Measurements from ENCODE around the gene DNAH2. TPM values are rescaled to one million over a fixed set of nuclear protein-coding genes. Genes with fewer than 3 reads are reported as not detected.
A peak's percentile ranks its signal among the peaks of the same experiment; 100 is the strongest.

Gene DNAH2
- total and polyA plus RNA-seq, 8 donors: under 0.01 to 8.0 (median 0.24) TPM; not detected in 2

- H3K36me3 ChIP-seq: no peaks in the 10 kb centered on the region
- intact Hi-C loops (cut with DNase I; ENCODE audit: low total_unique reads): loop anchor here (10.0 kb wide), 1 partner anchor 107 kb away; the partner anchor contains the start of genes CYB5D1, NAA38 and TMEM88
- peak in 1 of 2 donors; percentile 42 for DNase-seq
- TF ChIP-seq POLR2AphosphoS5 (IDR thresholded peaks at IDR 0.05) (no peak), CTCF (IDR thresholded peaks at IDR 0.05) (no peak)
- no peak overlapping the region for H3K27ac ChIP-seq
- 66 to 74% (median 70%) methylated on average over 10 of the region's 10 CpGs for WGBS, 5 donors
- H3K4me1 ChIP-seq: peaks cover 3 to 24% (median 12%) of the 10 kb centered on the region in 4 donors
- no peaks in the 10 kb centered on the region for H3K9me3 ChIP-seq
- H3K27me3 ChIP-seq: peaks cover 0 to 15% (median 0%) of the 10 kb centered on the region in 3 donors
- H3K4me3 ChIP-seq: no peak overlapping the region
These were observed 30.7 kb downstream of the DNAH2 start for GRCh38 chr17:7748076-7748775.

DNA sequence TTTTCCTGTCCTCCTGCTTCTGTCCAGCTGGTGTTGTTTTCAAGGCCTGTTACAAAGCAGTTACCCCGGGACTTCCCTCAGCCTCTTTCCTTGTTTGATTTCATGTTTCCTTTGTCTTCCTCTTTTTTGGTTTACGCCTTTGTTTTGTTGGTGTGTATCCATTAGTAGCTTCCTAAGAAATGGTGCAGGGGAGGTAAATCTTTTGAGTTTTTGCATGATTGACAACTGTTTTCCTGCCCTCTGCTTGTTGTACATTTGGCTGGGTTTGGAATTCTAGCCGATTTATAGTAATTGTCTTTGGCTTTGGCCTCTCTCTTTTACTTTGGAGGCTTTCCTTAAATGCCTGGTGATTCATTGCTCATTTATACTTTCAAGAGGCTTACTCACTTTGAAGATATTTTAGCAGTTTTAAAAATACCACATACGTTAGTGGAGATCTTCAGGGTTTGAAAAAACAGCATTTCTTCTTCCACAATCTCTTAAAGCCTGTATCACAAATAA, 32.8 kb downstream of the DNAH2 start:
- Histone ChIP-seq H3K4me1 (peaks cover 3 to 7% (median 4%) of the 10 kb centered on the region in 4 donors), H3K9me3 (no peaks in the 10 kb centered on the region), H3K27me3 (peaks cover 0 to 19% (median 0%) of the 10 kb centered on the region in 3 donors), H3K27ac (no peak overlapping the region), H3K4me3 (no peak overlapping the region), H3K36me3 (no peaks in the 10 kb centered on the region)
- intact Hi-C loops (cut with DNase I; ENCODE audit: low total_unique reads): no loop called here
- 59 to 81% (median 75%) methylated on average over 4 of the region's 4 CpGs for WGBS, 5 donors
- TF ChIP-seq CTCF (IDR thresholded peaks at IDR 0.05) (no peak), EP300 (IDR thresholded peaks at IDR 0.05) (no peak), POLR2A (IDR thresholded peaks at IDR 0.05) (no peak), POLR2AphosphoS5 (IDR thresholded peaks at IDR 0.05) (no peak)
- DNase-seq: no peak

GRCh38 chr17:7754656-7755055, 37.1 kb downstream of the DNAH2 start:
- no peaks in the 10 kb centered on the region for H3K4me1 ChIP-seq
- intact Hi-C loops (cut with DNase I; ENCODE audit: low total_unique reads): no loop called here
- WGBS, 5 donors: 80 to 94% (median 83%) methylated on average over 7 to 8 of the region's 8 CpGs
- H3K9me3 ChIP-seq: no peaks in the 10 kb centered on the region
- no peak overlapping the region for H3K4me3 ChIP-seq
- no peak overlapping the region for H3K27ac ChIP-seq
- DNase-seq: no peak
- H3K36me3 ChIP-seq: no peaks in the 10 kb centered on the region
- H3K27me3 ChIP-seq: peaks cover 0 to 11% (median 0%) of the 10 kb centered on the region in 3 donors
- TF ChIP-seq POLR2AphosphoS5 (IDR thresholded peaks at IDR 0.05) (no peak), EP300 (IDR thresholded peaks at IDR 0.05) (no peak), POLR2A (IDR thresholded peaks at IDR 0.05) (no peak), CTCF (IDR thresholded peaks at IDR 0.05) (no peak)

DNA sequence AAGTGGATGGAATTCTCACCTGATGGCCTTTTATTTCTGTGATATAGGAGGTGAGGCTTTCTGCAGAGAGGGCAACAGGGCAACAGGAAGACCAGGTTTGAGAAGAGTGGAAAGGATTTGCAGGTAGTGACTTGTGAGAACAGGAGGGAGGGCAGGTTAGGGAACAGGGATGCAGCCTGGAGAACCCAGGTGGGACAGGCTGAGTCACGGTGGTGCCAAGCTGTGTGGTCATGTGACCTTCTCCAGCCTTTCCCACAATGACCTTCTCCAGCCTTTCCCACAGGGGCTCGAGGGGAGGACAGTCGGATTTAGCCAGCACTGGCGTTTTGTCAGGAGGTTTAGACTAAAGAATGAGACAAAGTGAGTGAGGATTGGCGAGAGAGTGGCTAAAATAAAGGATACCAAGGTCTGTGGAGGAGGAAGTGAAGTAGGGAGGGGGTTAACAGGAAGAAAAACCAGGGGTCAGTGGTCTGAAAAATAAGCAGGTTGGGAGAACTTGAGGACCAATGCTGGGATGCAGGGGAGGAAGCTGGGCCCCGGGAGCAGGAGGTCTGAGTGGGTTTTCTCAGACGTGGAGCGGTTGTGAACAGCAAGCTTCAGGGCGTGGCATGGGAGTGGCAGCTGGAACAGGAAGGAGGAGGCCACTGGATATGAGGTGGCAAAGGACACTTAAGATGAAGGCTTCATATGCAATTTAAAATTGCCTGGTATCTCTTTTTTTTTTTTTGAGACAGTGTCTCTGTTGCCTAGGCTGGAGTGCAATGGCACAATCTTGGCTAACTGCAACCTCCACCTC, 37.7 kb downstream of the DNAH2 start:
- Histone ChIP-seq H3K9me3 (no peaks in the 10 kb centered on the region), H3K4me3 (no peak overlapping the region), H3K4me1 (no peaks in the 10 kb centered on the region), H3K36me3 (no peaks in the 10 kb centered on the region), H3K27me3 (peaks cover 0 to 11% (median 0%) of the 10 kb centered on the region in 3 donors), H3K27ac (no peak overlapping the region)
- 32 to 47% (median 42%) methylated on average over 9 of the region's 9 CpGs for WGBS, 5 donors
- intact Hi-C loops (cut with DNase I; ENCODE audit: low total_unique reads): no loop called here
- no peak for DNase-seq
- no peak for TF ChIP-seq CTCF (IDR thresholded peaks at IDR 0.05)
- no peak for TF ChIP-seq POLR2A (IDR thresholded peaks at IDR 0.05)
- TF ChIP-seq EP300 (IDR thresholded peaks at IDR 0.05): no peak
- no peak for TF ChIP-seq POLR2AphosphoS5 (IDR thresholded peaks at IDR 0.05)
